Loucy (cell line): ENCODE results near the gene ZSWIM4.

Experiments
- H2AFZ ChIP-seq: fragments of 200-600 bp; sonication (generic); 2 replicates; pipeline ENCODE4 v1.6.0; 2016; ENCODE audit warnings: antibody characterized with exemption, mild to moderate bottlenecking, low read length, moderate library complexity
- H3F3A ChIP-seq: fragments of 200-600 bp; 2 replicates; pipeline ENCODE4 v1.6.0; 2016; ENCODE audit warnings: antibody characterized with exemption, low read depth, mild to moderate bottlenecking
- H3K27me3 ChIP-seq: fragments of 200-600 bp; sonication (generic); 2 replicates; pipeline ENCODE4 v1.6.1; 2014; ENCODE audit warnings: low read length, mild to moderate bottlenecking; ENCODE audit not compliant: insufficient read depth, poor library complexity, severe bottlenecking
- H3K36me3 ChIP-seq: fragments of 200-600 bp; sonication (generic); 2 replicates; pipeline ENCODE4 v1.6.1; 2016; ENCODE audit warnings: low read length; ENCODE audit not compliant: insufficient read depth
- H3K4me1 ChIP-seq: fragments of 200-600 bp; sonication (generic); 2 replicates; pipeline ENCODE4 v1.5.1; 2014; ENCODE audit warnings: low read length, mild to moderate bottlenecking; ENCODE audit not compliant: insufficient read depth, poor library complexity, severe bottlenecking
- H3K4me2 ChIP-seq: fragments of 200-600 bp; sonication (generic); 2 replicates; pipeline ENCODE4 v1.6.0; 2014; ENCODE audit warnings: antibody characterized with exemption, low read length, low read depth, mild to moderate bottlenecking; ENCODE audit not compliant: poor library complexity, severe bottlenecking
- H3K4me3 ChIP-seq: fragments of 200-600 bp; sonication (generic); 2 replicates; pipeline ENCODE4 v1.5.1; 2014; ENCODE audit warnings: low read length, mild to moderate bottlenecking, mixed read lengths; ENCODE audit not compliant: poor library complexity, severe bottlenecking
- H3K79me2 ChIP-seq: fragments of 200-600 bp; sonication (generic); 2 replicates; pipeline ENCODE4 v1.6.1; 2014; ENCODE audit warnings: low read length; ENCODE audit not compliant: insufficient read depth
- H3K9ac ChIP-seq: fragments of 200-600 bp; sonication (generic); 2 replicates; pipeline ENCODE4 v1.6.0; 2014; ENCODE audit warnings: mild to moderate bottlenecking, low read depth, low read length, moderate library complexity; ENCODE audit not compliant: poor library complexity, severe bottlenecking
- H3K9me2 ChIP-seq: fragments of 200-600 bp; sonication (generic); replicated peaks from 2 replicates; pipeline ENCODE4 v1.6.1; 2016; ENCODE audit warnings: low read depth, low read length, mixed read lengths
- H3K9me3 ChIP-seq: fragments of 200-600 bp; sonication (generic); 2 replicates; pipeline ENCODE4 v1.6.1; 2014; ENCODE audit warnings: mild to moderate bottlenecking, antibody characterized with exemption, low read length, low read depth; ENCODE audit not compliant: insufficient read depth
- H4K20me1 ChIP-seq: fragments of 200-600 bp; sonication (generic); 2 replicates; pipeline ENCODE4 v1.6.0; 2014; ENCODE audit warnings: antibody characterized with exemption, low read length, mild to moderate bottlenecking; ENCODE audit not compliant: insufficient read depth, poor library complexity, severe bottlenecking
- EZH2phosphoT487 ChIP-seq: fragments of 200-600 bp; IDR thresholded peaks from 2 replicates; pipeline ENCODE4 v1.6.1; 2018; ENCODE audit warnings: antibody characterized with exemption, mild to moderate bottlenecking, moderate library complexity, borderline replicate concordance
- TF ChIP-seq, protein P1 (sequence below): fragments of 200-600 bp; sonication (generic); conservative IDR thresholded peaks from 2 replicates; pipeline ENCODE4 v1.5.1; 2014; ENCODE audit warnings: mild to moderate bottlenecking, antibody characterized with exemption, low read length

The ZSWIM4 gene

GRCh38 chr19:13847407-13848339 lies 52.4 kb downstream of the ZSWIM4 start:
- Histone ChIP-seq H3F3A (0 out of 2 replicates have a peak, but pooled peaks cover 8% of the 10 kb centered on the region), H2AFZ (peak overlapping the region; percentile 71; the same call in 1 of the 2 replicates), H3K4me1 (peaks cover 32% of the 10 kb centered on the region), H3K36me3 (no peaks in the 10 kb centered on the region), H3K9me2 (no peaks in the 10 kb centered on the region), H3K9ac (peak overlapping the region; percentile 94), H3K27me3 (no peaks in the 10 kb centered on the region), H3K4me3 (peak overlapping the region; percentile 85), H3K79me2 (peaks cover 7% of the 10 kb centered on the region), H3K4me2 (peak overlapping the region; percentile 92), H3K9me3 (no peaks in the 10 kb centered on the region), H4K20me1 (no peaks in the 10 kb centered on the region)
- TF ChIP-seq EZH2phosphoT487: no peak
- TF ChIP-seq, protein P1, sequence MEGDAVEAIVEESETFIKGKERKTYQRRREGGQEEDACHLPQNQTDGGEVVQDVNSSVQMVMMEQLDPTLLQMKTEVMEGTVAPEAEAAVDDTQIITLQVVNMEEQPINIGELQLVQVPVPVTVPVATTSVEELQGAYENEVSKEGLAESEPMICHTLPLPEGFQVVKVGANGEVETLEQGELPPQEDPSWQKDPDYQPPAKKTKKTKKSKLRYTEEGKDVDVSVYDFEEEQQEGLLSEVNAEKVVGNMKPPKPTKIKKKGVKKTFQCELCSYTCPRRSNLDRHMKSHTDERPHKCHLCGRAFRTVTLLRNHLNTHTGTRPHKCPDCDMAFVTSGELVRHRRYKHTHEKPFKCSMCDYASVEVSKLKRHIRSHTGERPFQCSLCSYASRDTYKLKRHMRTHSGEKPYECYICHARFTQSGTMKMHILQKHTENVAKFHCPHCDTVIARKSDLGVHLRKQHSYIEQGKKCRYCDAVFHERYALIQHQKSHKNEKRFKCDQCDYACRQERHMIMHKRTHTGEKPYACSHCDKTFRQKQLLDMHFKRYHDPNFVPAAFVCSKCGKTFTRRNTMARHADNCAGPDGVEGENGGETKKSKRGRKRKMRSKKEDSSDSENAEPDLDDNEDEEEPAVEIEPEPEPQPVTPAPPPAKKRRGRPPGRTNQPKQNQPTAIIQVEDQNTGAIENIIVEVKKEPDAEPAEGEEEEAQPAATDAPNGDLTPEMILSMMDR: no peak

DNA sequence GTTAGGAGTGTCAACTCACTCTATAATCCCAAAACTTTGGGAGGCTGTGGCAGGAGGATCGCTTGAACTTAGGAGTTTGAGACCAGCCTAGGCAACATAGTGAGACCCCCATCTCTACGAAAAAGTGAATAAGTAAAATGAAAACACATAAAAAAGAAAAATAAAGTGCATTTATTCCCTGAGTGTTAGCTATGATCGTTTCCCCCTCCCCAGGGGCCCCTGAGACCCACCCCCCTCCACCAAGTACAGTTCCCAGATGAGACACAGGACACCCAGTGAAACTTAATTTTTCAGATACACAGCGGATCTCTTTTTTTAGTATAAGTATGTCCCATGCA lies 53.1 kb downstream of the ZSWIM4 start:
- H3K79me2 ChIP-seq: peaks cover 2% of the 10 kb centered on the region
- H3K9me3 ChIP-seq: no peaks in the 10 kb centered on the region
- no peaks in the 10 kb centered on the region for H3K36me3 ChIP-seq
- H3F3A ChIP-seq: 0 out of 2 replicates have a peak, but pooled peaks cover 8% of the 10 kb centered on the region
- H2AFZ ChIP-seq: no peak overlapping the region
- no peaks in the 10 kb centered on the region for H3K27me3 ChIP-seq
- peaks cover 27% of the 10 kb centered on the region for H3K4me1 ChIP-seq
- H3K9me2 ChIP-seq: no peaks in the 10 kb centered on the region
- H3K9ac ChIP-seq: no peak overlapping the region
- H3K4me3 ChIP-seq: no peak overlapping the region
- H3K4me2 ChIP-seq: peak overlapping the region; percentile 92
- H4K20me1 ChIP-seq: no peaks in the 10 kb centered on the region
- TF ChIP-seq, protein P1: no peak
- no peak for TF ChIP-seq EZH2phosphoT487

- Histone ChIP-seq H4K20me1 (no peaks in the 10 kb centered on the region), H3K4me2 (no peak overlapping the region), H3K4me1 (peaks cover 20% of the 10 kb centered on the region), H3K36me3 (no peaks in the 10 kb centered on the region), H3K27me3 (no peaks in the 10 kb centered on the region), H3K79me2 (no peaks in the 10 kb centered on the region), H3K4me3 (no peak overlapping the region), H3K9me3 (no peaks in the 10 kb centered on the region), H3K9ac (no peak overlapping the region), H2AFZ (no peak overlapping the region), H3F3A (0 out of 2 replicates have a peak, but pooled peaks cover 8% of the 10 kb centered on the region), H3K9me2 (no peaks in the 10 kb centered on the region)
- TF ChIP-seq, protein P1: no peak
- TF ChIP-seq EZH2phosphoT487: no peak
Observed at GRCh38 chr19:13848798-13849676, 53.8 kb downstream of the ZSWIM4 start.
